HG03442 (cell line): ENCODE measurements around the gene GAB4.
"Not testable (repeated sequence)": the region's sequence is repeated elsewhere in the genome, so short reads cannot be mapped to it uniquely, and the experiment has no call there.

Experiments used
- ATAC-seq: cut with Tn5 transposase; IDR thresholded peaks from one replicate; pipeline ENCODE4 v1.9.1; 2021; ENCODE audit warnings: mild to moderate bottlenecking, moderate library complexity; ENCODE audit not compliant: unreplicated experiment

The GAB4 gene

GRCh38 chr22:16960220-16960883, 47.7 kb downstream of the GAB4 start:
- ATAC-seq, result no peak

DNA sequence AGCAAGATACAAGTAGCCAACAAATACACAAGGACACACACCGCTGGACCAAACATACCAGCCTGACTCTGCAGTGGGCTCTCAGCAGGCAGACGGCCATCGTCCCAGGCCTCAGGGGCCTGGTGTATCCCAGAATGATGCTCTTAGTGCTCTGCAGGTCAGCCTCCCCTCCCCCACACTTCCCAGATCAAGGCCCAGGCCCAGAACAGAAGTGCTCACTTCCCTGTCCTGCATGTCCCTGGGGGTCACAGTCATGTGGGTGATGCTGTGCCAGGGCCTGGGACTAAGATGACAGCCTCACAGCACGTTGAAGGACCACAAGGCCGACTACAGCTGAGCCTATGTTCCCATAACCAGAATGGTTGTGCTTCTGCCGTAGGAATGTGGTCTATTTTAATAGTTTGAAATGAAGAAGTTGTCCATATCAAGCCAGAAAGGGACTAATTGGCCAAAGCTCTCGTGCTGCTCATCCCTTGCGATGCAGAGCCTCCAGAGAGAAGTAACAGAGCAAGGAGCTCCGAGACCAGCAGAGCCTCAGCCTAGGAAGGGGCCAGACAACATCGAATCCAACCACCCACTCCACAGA, 48.6 kb downstream of the GAB4 start:
- no peak for ATAC-seq

- ATAC-seq, result no peak
These were observed 49.5 kb downstream of the GAB4 start for GRCh38 chr22:16958475-16958874.

- no peak for ATAC-seq
These were observed 50.2 kb downstream of the GAB4 start for GRCh38 chr22:16957781-16958180.

DNA sequence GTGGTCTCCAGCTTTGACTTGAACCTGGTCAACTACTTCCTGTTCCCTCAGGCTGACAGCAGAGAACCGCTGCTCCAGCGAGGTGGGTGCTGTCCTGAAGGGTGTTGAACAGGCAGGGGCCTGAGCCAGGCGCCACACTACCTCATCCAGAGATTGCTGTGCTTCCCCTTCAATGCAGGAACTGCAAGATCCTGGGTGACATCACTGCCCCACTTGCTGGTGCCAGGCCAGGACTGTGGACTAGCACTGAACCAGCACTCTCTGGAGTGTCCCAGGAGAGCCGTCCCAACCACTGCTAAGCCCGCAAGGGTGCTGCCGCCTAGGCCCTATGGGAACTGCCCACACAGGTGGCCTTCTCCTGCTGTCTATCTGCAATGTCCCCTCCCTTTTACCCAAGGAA, 51.7 kb downstream of the GAB4 start:
- ATAC-seq, result no peak

- no peak for ATAC-seq
These were observed 52.3 kb downstream of the GAB4 start for GRCh38 chr22:16955678-16956210.

DNA sequence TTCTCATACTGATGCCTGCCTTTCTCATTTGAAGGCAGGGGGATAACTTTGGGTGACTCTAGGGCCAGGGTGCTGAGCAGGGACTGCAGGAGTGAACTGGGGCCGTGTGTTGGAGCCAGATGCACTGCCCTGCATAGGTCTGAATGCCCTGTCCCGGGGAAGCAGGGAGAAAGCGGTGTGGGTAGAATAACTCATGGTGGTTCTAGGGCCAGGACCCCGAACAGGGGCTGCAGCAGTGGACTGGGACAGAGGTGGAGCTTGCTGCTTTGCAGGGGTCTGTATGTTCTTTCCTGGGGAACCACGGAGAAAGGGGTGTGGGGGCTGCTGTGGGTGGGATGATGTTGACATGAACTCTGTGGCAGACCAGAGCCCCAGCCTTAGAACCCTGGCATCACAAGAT, 52.9 kb downstream of the GAB4 start:
- ATAC-seq, result no peak

DNA sequence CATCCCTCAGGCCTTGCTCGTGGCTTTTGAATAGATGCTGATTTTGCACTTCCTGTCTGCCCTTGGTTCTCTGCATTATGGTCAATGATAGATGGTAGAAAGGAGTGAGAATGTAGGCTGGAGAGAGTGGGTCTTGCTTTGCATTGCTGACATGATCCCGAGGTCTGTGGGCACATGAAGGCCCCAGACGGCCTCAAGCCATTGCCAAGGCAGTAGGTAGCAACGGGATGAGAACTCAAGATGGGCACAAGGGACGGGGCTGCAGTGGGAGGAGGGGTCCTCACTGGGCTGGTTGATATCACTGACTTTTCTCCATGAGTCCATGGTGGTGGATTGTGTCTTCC, 54.0 kb downstream of the GAB4 start:
- no peak for ATAC-seq

DNA sequence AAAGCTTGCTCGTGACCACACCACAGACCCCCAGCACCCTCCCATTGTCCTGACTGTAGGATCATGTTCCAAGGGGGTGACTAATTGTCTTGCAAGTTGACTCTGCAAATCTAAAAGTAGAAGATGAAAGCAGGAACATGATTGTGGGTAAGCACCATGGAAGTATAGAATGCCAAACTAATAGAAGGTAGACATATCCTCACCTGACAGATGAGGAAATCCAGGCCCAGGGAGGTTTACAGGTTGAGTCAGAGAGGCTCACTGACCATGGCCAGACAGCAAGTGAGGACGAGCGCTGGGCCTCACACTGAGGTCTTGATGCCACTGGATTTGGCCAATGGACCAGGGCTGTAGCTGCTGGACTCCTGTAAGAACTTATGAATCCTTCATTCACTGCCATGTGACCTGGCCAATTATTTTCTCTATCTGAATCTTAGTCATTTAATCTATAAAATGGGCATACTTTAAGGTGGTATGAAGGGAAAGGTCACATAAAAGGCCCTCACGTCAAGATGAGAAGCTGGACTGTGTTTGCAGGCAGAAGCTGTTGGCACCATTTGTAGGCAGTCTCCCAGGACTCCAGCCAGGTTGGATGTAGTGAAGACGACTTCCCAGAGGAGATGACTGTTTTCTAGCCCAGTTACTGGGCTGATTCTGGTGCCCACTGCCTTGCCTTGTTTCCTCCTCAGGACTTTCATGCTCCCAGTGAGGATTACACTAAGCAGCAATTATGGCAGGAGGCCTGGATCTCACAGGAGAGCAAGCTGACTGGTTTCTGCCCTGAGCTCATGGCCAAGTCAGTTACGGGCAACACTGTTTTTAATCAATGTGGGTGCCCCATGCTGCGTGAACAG, 54.6 kb downstream of the GAB4 start:
- no peak for ATAC-seq

- peak; percentile 77 for ATAC-seq
These were observed 58.5 kb downstream of the GAB4 start for GRCh38 chr22:16949561-16949960.

GRCh38 chr22:16937811-16938210, 70.2 kb downstream of the GAB4 start:
- ATAC-seq, result no peak

DNA sequence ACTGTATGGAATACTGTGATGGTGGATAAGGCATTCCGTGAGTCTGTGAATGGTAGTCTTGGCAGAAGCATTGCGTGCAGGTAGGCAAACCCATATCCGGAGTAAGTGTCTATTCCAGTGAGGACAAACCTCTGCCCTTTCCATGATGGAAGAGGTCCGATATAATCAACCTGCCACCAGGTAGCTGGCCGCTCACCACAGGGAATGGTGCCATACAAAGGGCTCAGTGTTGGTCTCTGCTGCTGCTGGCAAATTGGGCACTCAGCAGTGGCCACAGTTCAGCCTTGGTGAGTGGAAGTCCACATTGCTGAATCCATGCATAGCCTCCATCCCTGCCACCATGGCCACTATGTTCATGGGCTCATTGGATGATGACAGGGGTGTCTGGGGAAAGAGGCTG, 70.8 kb downstream of the GAB4 start:
- ATAC-seq, result not testable (repeated sequence)

DNA sequence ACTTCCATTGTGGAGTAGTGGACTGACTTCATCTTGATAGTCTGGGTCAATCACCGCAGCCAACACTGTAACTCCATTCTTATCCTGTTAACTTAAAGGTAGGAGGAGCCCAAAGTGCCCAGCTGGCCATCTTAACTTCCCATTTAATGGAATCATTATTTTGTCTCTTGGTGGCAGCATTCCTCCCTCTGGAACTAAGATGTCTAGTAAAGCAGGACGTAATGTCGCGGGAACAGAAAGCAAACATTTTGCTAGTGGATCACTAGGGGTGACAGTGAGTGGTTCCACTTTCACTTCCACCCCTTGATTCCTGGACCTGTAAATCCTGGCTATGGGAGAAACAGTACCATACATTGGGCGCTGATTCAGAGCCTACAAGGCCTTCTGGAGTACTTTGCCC, 71.4 kb downstream of the GAB4 start:
- no peak for ATAC-seq

GRCh38 chr22:16935209-16935608, 72.8 kb downstream of the GAB4 start:
- no peak for ATAC-seq

DNA sequence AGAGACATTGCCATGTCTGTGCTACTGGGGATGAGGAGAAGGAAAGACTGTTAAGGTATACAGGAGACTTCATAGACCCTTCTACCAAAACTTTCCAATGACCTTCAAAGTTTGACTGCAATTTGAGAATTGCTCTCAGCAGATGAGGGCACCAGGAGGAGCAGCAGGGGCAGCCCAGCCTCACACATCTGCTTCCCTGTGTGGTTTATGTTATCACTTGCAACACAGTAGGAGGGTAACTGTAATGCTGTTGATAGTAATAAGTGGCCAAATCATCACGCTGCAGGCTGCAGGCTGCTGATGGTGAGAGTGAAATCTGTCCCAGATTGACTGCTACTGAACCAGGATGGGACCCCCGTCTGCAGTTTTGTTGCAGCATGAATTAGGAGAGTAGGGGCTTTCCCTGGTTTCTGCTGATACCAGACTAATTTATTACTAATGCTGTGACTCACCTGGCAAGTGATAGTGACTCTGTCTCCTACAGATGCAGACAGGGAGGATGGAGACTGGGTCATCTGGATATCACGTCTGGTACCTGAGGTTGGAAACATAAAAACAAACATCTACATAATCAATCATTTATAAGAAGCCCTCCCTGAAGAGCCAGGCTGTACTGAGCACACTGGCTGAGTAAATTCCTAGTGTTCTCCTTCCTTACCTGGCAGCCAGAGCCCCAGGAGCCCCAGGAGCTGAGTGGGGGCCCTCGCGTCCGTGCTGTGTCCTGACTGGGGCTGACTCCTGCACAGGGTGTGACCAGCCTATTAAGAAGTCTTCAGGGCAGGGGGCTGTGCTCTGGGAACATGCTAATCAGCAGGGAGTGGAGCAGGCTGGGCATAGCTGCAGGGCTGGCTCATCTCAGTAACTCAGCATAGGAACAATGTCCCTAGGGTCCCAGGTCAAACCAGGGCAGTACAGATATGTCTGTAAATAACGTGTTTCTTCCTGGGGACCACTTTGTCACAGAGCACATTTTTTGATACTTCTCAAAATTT, 74.4 kb downstream of the GAB4 start:
- no peak for ATAC-seq

DNA sequence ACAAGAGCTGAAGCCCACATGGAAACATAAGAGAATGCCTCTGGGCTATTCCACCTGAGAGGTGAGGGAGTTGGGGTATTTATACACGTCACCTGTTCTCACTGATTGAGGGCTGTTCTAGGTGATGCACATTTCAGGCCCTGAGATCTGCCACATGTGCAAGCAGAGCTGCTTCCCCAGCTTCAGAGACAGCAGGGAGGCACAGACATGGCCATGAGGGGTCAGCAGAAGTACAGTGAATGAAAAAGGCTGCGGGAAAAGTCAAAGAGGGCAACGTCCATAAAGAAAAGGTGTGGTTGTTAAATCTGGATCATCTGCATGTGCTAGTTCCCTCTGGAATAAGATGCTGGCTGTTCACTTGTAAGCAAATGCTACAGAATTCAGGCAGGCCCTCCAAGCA, 75.4 kb downstream of the GAB4 start:
- no peak for ATAC-seq

DNA sequence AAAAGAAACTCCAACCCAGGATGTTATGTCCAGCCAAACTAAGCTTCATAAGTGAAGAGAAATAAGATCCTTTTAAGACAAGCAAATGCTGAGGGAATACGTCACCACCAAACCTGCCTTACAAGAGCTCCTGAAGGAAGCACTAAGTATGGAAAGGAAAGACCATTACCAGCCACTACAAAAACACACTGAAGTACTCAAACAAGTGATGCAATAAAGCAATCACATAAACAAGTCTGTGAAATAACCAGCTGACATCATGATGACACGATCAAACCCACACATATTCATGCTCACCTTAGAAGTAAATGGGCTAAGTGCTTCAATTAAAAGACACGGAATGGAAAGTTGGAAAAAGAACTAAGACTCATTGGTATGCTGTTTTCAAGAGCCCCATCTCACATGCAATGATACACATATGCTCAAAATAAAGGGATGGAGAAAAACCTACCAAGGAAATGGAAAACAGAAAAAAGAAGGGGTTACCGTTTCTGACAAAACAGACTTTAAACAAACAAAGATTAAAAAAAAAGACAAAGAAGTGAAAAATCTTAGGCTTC, 82.5 kb downstream of the GAB4 start:
- no peak for ATAC-seq

GRCh38 chr22:16922706-16923105, 85.3 kb downstream of the GAB4 start:
- no peak for ATAC-seq

DNA sequence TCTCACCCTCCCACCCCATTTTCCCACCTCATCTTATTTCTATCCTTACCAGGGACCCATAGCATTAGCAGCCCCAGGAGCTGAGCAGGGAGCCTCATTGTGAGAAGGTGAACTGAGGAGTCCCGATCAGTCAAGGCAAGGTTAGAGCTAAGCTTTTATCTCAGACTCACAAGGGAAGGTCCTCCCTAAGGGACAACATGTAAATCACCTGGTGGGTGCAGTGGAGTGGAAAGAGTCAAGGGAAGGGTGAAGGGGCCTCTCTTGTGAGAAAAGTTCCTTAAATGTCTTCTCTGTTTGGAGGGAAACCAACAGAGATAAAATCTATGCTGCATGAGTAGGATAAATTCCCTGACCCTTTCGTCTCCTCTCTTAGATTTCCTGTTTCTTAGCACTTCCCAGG, 85.9 kb downstream of the GAB4 start:
- ATAC-seq, result no peak
